SK-N-SH treated with all-trans-retinoic acid at 6 μM for 48 hours (cell line): Measurements from ENCODE around the gene FOSB.
A peak's percentile ranks its signal among the peaks of the same experiment; 100 is the strongest.
"Not testable (repeated sequence)": the region's sequence is repeated elsewhere in the genome, so short reads cannot be mapped to it uniquely, and the experiment has no call there.

Source experiments
- ATAC-seq: fragments of 200-7000 bp; cut with Tn5 transposase; 3 replicates; pipeline ENCODE4 v1.9.1; 2020; ENCODE audit warnings: mild to moderate bottlenecking, moderate library complexity
- ARNTL ChIP-seq: fragments of 450-650 bp; formaldehyde crosslinking; IDR thresholded peaks from 2 replicates; pipeline ENCODE4 v1.5.0; 2020; ENCODE audit warnings: low read depth, mild to moderate bottlenecking, moderate library complexity, borderline replicate concordance
- BACH2 ChIP-seq: fragments of 250-450 bp; sonication (Bioruptor Pico); IDR thresholded peaks from 2 replicates; pipeline ENCODE4 v1.9.0; 2021; ENCODE audit warnings: mild to moderate bottlenecking, borderline replicate concordance
- CSDC2 ChIP-seq: fragments of 250-450 bp; sonication (Bioruptor Pico); IDR thresholded peaks from 2 replicates; pipeline ENCODE4 v1.5.0; 2020; ENCODE audit warnings: mild to moderate bottlenecking, moderate library complexity
- GLIS3 ChIP-seq: fragments of 250-450 bp; sonication (Bioruptor Pico); IDR thresholded peaks from 2 replicates; pipeline ENCODE4 v1.5.0; 2020; ENCODE audit warnings: mild to moderate bottlenecking, moderate library complexity
- ISL1 ChIP-seq: fragments of 250-450 bp; sonication (Bioruptor Pico); IDR thresholded peaks from 2 replicates; pipeline ENCODE4 v2.1.2; 2022; ENCODE audit warnings: mild to moderate bottlenecking, moderate library complexity
- OSR1 ChIP-seq: fragments of 250-450 bp; sonication (Bioruptor Pico); IDR thresholded peaks from 2 replicates; pipeline ENCODE4 v1.8.0; 2022; ENCODE audit warnings: moderate library complexity, mild to moderate bottlenecking, inconsistent platforms
- PATZ1 ChIP-seq: fragments of 250-450 bp; sonication (Bioruptor Pico); IDR thresholded peaks from 2 replicates; pipeline ENCODE4 v1.8.0; 2020; ENCODE audit warnings: mild to moderate bottlenecking, moderate library complexity, borderline replicate concordance
- POU6F1 ChIP-seq: fragments of 250-450 bp; sonication (Bioruptor Pico); IDR thresholded peaks from 2 replicates; pipeline ENCODE4 v1.8.0; 2021; ENCODE audit warnings: low read depth, mild to moderate bottlenecking, moderate library complexity, borderline replicate concordance
- RARB ChIP-seq: fragments of 250-450 bp; sonication (Bioruptor Pico); IDR thresholded peaks from 2 replicates; pipeline ENCODE4 v1.8.0; 2021; ENCODE audit warnings: mild to moderate bottlenecking, moderate library complexity
- TOX ChIP-seq: fragments of 250-450 bp; sonication (Bioruptor Pico); IDR thresholded peaks from 2 replicates; pipeline ENCODE4 v1.8.0; 2021; ENCODE audit warnings: mild to moderate bottlenecking, moderate library complexity, borderline replicate concordance
- ZC3H10 ChIP-seq: fragments of 250-450 bp; sonication (Bioruptor Pico); IDR thresholded peaks from 2 replicates; pipeline ENCODE4 v1.5.1; 2021; ENCODE audit warnings: mild to moderate bottlenecking, moderate library complexity
- ZFP3 ChIP-seq: fragments of 250-450 bp; sonication (Bioruptor Pico); IDR thresholded peaks from 2 replicates; pipeline ENCODE4 v1.5.0; 2020; ENCODE audit warnings: mild to moderate bottlenecking, moderate library complexity
- ZNF565 ChIP-seq: fragments of 450-650 bp; formaldehyde crosslinking; conservative IDR thresholded peaks from 2 replicates; pipeline ENCODE4 v1.5.0; 2020; ENCODE audit warnings: low read depth, mild to moderate bottlenecking, moderate library complexity
- ZNF70 ChIP-seq: fragments of 450-650 bp; formaldehyde crosslinking; IDR thresholded peaks from 2 replicates; pipeline ENCODE4 v1.5.0; 2020; ENCODE audit warnings: mild to moderate bottlenecking, moderate library complexity
- TF ChIP-seq, protein P1 (sequence below): fragments of 250-450 bp; sonication (Bioruptor Pico); IDR thresholded peaks from 2 replicates; pipeline ENCODE4 v1.5.1; 2021; ENCODE audit warnings: mild to moderate bottlenecking, moderate library complexity
- TF ChIP-seq, protein P2 (sequence below): fragments of 250-450 bp; sonication (Bioruptor Pico); IDR thresholded peaks from 2 replicates; pipeline ENCODE4 v1.5.1; 2020; ENCODE audit warnings: low read depth, mild to moderate bottlenecking, moderate library complexity

FOSB gene

GRCh38 chr19:45424191-45425058 lies 43.4 kb upstream of the FOSB start:
- peak; percentile 78 for ATAC-seq
- TF ChIP-seq ZNF70 (0 out of 2 replicates have a peak, but pooled peaks have one; percentile 5), ISL1 (CRISPR knock-in tag) (peak; percentile 5; the same call in 1 of the 2 replicates), ZNF565 (CRISPR knock-in tag) (no peak), OSR1 (CRISPR knock-in tag) (no peak), GLIS3 (CRISPR knock-in tag) (no peak), POU6F1 (CRISPR knock-in tag) (0 out of 2 replicates have a peak, but pooled peaks have one; percentile 81), TOX (CRISPR knock-in tag) (0 out of 2 replicates have a peak, but pooled peaks have one; percentile 23), PATZ1 (peak; percentile 81; the same call in 1 of the 2 replicates)
- TF ChIP-seq, protein P1, sequence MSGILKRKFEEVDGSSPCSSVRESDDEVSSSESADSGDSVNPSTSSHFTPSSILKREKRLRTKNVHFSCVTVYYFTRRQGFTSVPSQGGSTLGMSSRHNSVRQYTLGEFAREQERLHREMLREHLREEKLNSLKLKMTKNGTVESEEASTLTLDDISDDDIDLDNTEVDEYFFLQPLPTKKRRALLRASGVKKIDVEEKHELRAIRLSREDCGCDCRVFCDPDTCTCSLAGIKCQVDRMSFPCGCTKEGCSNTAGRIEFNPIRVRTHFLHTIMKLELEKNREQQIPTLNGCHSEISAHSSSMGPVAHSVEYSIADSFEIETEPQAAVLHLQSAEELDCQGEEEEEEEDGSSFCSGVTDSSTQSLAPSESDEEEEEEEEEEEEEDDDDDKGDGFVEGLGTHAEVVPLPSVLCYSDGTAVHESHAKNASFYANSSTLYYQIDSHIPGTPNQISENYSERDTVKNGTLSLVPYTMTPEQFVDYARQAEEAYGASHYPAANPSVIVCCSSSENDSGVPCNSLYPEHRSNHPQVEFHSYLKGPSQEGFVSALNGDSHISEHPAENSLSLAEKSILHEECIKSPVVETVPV = no peak

GRCh38 chr19:45428384-45429231 lies 39.2 kb upstream of the FOSB start:
- ATAC-seq = peak; percentile 9
- TF ChIP-seq ISL1 (CRISPR knock-in tag) (no peak), ZFP3 (no peak), OSR1 (CRISPR knock-in tag) (no peak), ZC3H10 (CRISPR knock-in tag) (no peak)

DNA sequence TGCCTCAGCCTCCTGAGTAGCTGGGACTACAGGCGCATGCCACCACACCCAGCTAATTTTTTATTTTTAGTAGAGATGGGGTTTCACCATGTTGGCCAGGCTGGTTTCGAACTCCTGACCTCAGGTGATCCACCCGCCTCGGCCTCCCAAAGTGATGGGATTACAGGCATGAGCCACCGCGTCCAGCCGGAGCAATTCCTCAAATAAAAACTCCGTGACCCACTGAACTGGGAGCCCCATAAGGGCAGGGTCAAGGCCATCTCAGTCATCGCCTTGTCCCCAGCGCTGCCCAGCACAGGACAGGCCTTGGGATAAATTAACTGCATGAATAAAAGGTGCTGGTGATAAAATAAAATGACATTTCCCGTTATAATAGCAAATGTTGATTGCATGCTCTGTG lies 37.9 kb upstream of the FOSB start:
- ATAC-seq = not testable (repeated sequence)

DNA sequence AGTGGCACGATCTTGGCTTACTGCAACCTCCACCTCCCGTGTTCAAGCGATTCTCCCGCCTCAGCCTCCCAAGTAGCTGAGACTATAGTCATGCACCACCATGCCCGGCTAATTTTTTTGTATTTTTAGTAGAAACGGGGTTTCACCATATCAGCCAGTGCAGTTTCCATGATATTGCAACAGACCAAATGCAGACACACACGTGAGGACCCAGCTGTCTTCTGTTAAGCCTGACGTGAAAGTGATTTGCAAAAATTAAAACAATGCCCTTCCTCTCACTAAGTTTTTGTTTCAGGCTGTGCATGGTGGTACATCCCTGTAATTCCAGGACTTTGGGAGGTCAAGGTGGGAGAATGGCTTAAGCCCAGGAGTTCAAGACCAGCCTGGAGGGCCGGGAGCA lies 36.8 kb upstream of the FOSB start:
- ATAC-seq = not testable (repeated sequence)

- ATAC-seq = not testable (repeated sequence)
These were observed 35.3 kb upstream of the FOSB start for GRCh38 chr19:45432543-45432942.

DNA sequence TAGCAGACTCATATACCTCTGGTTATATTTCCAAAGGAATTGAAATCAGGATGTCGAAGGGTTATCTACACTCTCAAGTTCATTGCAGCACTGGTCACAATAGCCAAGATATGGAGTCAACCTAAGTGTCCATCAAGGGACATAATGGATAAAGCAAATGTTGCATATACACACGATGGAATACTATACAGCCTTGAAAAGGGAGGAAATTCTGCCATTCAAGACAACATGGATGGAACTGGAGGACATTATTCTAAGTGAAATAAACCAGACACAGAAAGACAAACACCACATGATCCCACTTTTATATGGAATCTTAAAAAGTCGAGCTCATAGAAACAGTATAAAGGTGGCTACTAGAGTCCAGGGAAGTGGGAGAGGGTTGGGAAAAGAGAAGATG lies 30.5 kb upstream of the FOSB start:
- TF ChIP-seq RARB (CRISPR knock-in tag) = no peak
- TF ChIP-seq, all 23 proteins: peak for 0
- no peak for ATAC-seq

DNA sequence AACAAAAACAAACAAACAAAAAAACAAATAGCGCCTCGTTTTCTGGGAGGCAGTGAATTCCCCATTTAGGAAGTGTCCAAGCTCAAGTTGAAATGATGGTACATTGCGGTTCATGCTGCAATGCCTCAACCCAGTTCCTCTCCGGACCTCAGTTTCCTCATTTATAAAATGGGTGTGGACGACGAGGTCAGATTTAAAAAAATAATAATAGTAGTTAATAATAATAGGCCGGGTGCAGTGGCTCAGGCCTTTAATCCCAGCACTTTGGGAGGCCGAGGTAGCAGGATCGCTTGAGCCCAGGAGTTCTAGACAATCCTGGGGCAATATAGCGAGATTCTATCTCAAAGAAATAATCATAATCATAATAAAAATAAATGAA lies 28.6 kb upstream of the FOSB start:
- TF ChIP-seq ISL1 (CRISPR knock-in tag) = 0 out of 2 replicates have a peak, but pooled peaks have one; percentile 8
- no peak for TF ChIP-seq ZNF70
- no peak for ATAC-seq

- peak; percentile 48 for ATAC-seq
These were observed 28.1 kb upstream of the FOSB start for GRCh38 chr19:45439569-45440258.

More at GRCh38 chr19:45439569-45440258, 28.1 kb upstream of the FOSB start:
- TF ChIP-seq PATZ1 (0 out of 2 replicates have a peak, but pooled peaks have one; percentile 23), GLIS3 (CRISPR knock-in tag) (no peak), ARNTL (no peak), BACH2 (no peak), CSDC2 (CRISPR knock-in tag) (0 out of 2 replicates have a peak, but pooled peaks have one; percentile 45), ZFP3 (0 out of 2 replicates have a peak, but pooled peaks have one; percentile 46)
- TF ChIP-seq, protein P2, sequence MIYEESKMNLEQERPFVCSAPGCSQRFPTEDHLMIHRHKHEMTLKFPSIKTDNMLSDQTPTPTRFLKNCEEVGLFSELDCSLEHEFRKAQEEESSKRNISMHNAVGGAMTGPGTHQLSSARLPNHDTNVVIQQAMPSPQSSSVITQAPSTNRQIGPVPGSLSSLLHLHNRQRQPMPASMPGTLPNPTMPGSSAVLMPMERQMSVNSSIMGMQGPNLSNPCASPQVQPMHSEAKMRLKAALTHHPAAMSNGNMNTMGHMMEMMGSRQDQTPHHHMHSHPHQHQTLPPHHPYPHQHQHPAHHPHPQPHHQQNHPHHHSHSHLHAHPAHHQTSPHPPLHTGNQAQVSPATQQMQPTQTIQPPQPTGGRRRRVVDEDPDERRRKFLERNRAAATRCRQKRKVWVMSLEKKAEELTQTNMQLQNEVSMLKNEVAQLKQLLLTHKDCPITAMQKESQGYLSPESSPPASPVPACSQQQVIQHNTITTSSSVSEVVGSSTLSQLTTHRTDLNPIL = no peak
